SKM-1 (cell line): ENCODE data around the gene DOHH.
"Not testable (repeated sequence)": the region's sequence is repeated elsewhere in the genome, so short reads cannot be mapped to it uniquely, and the experiment has no call there.

Source experiments
- DNase-seq: peaks from one replicate; lab custom pipeline; 2025; ENCODE audit not compliant: unreplicated experiment; lab: John Stamatoyannopoulos, UW

DOHH gene

GRCh38 chr19:3520166-3521103 lies 20.0 kb upstream of the DOHH start:
- no peak for DNase-seq

GRCh38 chr19:3519126-3519525 lies 18.7 kb upstream of the DOHH start:
- DNase-seq, result no peak

- no peak for DNase-seq
Observed at GRCh38 chr19:3518659-3519058, 18.2 kb upstream of the DOHH start.

- DNase-seq, result no peak
Observed at GRCh38 chr19:3518255-3518654, 17.8 kb upstream of the DOHH start.

GRCh38 chr19:3517638-3518037 lies 17.2 kb upstream of the DOHH start:
- no peak for DNase-seq

GRCh38 chr19:3516675-3517207 lies 16.3 kb upstream of the DOHH start:
- DNase-seq, result no peak

GRCh38 chr19:3515891-3516422 lies 15.5 kb upstream of the DOHH start:
- no peak for DNase-seq

- DNase-seq, result no peak
Observed at GRCh38 chr19:3514930-3515329, 14.5 kb upstream of the DOHH start.

- DNase-seq, result no peak
Observed at GRCh38 chr19:3513229-3514140, 13.0 kb upstream of the DOHH start.

- DNase-seq, result no peak
Observed at GRCh38 chr19:3512562-3513228, 12.2 kb upstream of the DOHH start.

GRCh38 chr19:3511506-3512251 lies 11.2 kb upstream of the DOHH start:
- DNase-seq, result no peak

- no peak for DNase-seq
Observed at GRCh38 chr19:3510727-3511126, 10.3 kb upstream of the DOHH start.

- no peak for DNase-seq
Observed at GRCh38 chr19:3509566-3509989, 9.1 kb upstream of the DOHH start.

GRCh38 chr19:3508771-3509535 lies 8.5 kb upstream of the DOHH start:
- DNase-seq, result no peak

- not testable (repeated sequence) for DNase-seq
Observed at GRCh38 chr19:3508121-3508661, 7.7 kb upstream of the DOHH start.

- no peak for DNase-seq
Observed at GRCh38 chr19:3507371-3508120, 7.1 kb upstream of the DOHH start.

GRCh38 chr19:3506384-3507340 lies 6.2 kb upstream of the DOHH start:
- DNase-seq, result no peak
